ENCODE measurements around the gene COLEC12. TPM values are rescaled to one million over a fixed set of nuclear protein-coding genes. Genes with fewer than 3 reads are reported as not detected.

The COLEC12 gene
- total RNA-seq, 6 donors from 2014 or later: 29.3 to 72.2 (median 47.0) TPM

GRCh38 chr18:340044-340443 lies 160.5 kb downstream of the COLEC12 start:
- TF ChIP-seq POLR2AphosphoS5 (IDR thresholded peaks at IDR 0.05) (no peak), CTCF (IDR thresholded peaks at IDR 0.05) (no peak), EP300 (IDR thresholded peaks at IDR 0.05) (no peak), POLR2A (IDR thresholded peaks at IDR 0.05) (no peak)

DNA sequence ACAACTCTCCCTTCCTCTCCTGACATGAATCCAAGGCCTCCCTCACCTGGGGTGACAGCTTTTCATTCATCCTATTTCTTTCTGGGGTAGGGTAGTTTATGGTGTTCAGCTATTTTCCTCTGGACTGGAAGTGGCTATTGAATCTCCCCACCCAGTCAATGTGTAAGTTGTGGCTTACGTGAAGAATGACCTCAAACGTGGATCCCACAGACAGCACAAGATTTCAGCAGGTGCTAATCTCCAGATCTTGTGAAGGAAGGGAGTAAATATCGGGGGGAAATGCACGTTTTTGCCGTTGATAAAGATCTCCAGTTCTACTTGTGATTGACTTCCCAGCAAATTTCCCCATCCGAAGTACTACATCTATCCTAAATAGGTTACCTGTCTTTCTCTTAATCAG lies 161.3 kb downstream of the COLEC12 start:
- WGBS, 2 donors: 69 to 75% methylated on average over 6 of the region's 6 CpGs

More at GRCh38 chr18:340044-340443, 160.5 kb downstream of the COLEC12 start:
- Histone ChIP-seq H3K27ac (no peak overlapping the region), H3K4me3 (no peak overlapping the region), H3K4me1 (peaks cover 0 to 4% (median 1%) of the 10 kb centered on the region in 4 donors), H3K9me3 (no peaks in the 10 kb centered on the region), H3K27me3 (no peaks in the 10 kb centered on the region), H3K36me3 (no peaks in the 10 kb centered on the region)
- 94 to 95% methylated on average over 9 to 10 of the region's 10 CpGs for WGBS, 2 donors
- DNase-seq (no peak), ATAC-seq (ENCODE audit: low FRiP score in 2 of 2) (no peak)

GRCh38 chr18:336713-337112 lies 163.8 kb downstream of the COLEC12 start:
- Histone ChIP-seq H3K27me3 (no peaks in the 10 kb centered on the region), H3K4me3 (no peak overlapping the region), H3K36me3 (peaks cover 0 to 5% (median 0%) of the 10 kb centered on the region in 4 donors), H3K9me3 (no peaks in the 10 kb centered on the region), H3K4me1 (peaks cover 11 to 14% (median 12%) of the 10 kb centered on the region in 4 donors), H3K27ac (no peak overlapping the region)
- TF ChIP-seq EP300 (IDR thresholded peaks at IDR 0.05) (no peak), POLR2AphosphoS5 (IDR thresholded peaks at IDR 0.05) (no peak), CTCF (IDR thresholded peaks at IDR 0.05) (no peak), POLR2A (IDR thresholded peaks at IDR 0.05) (no peak)
- 67 to 68% methylated on average over 2 of the region's 2 CpGs for WGBS, 2 donors
- DNase-seq: peak in 1 of 2 donors; percentile 31
- ATAC-seq (ENCODE audit: low FRiP score in 2 of 2): peak in 1 of 2 donors; percentile 48

More for the DNA sequence above, 161.3 kb downstream of the COLEC12 start:
- no peak for DNase-seq
- no peak overlapping the region for H3K4me3 ChIP-seq
- ATAC-seq (ENCODE audit: low FRiP score in 2 of 2): no peak
- no peaks in the 10 kb centered on the region for H3K27me3 ChIP-seq
- H3K4me1 ChIP-seq: peaks cover 0 to 4% (median 1%) of the 10 kb centered on the region in 4 donors
- H3K27ac ChIP-seq: no peak overlapping the region
- TF ChIP-seq CTCF (IDR thresholded peaks at IDR 0.05) (no peak), EP300 (IDR thresholded peaks at IDR 0.05) (no peak), POLR2AphosphoS5 (IDR thresholded peaks at IDR 0.05) (no peak), POLR2A (IDR thresholded peaks at IDR 0.05) (no peak)
- H3K36me3 ChIP-seq: peaks cover 0 to 5% (median 0%) of the 10 kb centered on the region in 4 donors
- no peaks in the 10 kb centered on the region for H3K9me3 ChIP-seq

DNA sequence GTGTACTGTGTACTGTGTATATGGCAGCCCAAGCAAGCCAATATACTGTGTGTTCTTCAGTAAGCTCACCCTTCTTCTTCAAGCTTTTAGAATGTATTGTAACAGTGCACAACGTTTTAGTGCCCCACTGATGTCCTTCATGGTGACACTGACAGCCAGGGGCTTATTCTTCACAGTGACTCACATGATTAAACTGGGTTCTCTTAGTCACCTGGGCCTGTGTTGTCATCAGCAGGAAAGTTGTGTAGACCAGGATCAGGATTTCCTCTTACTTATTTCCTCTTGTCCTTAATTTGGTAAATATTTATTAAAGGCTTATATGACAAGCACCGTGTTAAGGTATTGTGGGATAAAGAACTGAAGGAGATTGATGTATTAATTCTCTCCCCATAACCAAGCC lies 164.8 kb downstream of the COLEC12 start:
- no peak for ATAC-seq (ENCODE audit: low FRiP score in 2 of 2)
- no peak for DNase-seq
- Histone ChIP-seq H3K36me3 (peaks cover 0 to 5% (median 0%) of the 10 kb centered on the region in 4 donors), H3K4me1 (peaks cover 11 to 21% (median 15%) of the 10 kb centered on the region in 4 donors), H3K27me3 (no peaks in the 10 kb centered on the region), H3K4me3 (no peak overlapping the region), H3K9me3 (no peaks in the 10 kb centered on the region), H3K27ac (no peak overlapping the region)
- no peak for TF ChIP-seq CTCF (IDR thresholded peaks at IDR 0.05)
- TF ChIP-seq POLR2A (IDR thresholded peaks at IDR 0.05): no peak
- TF ChIP-seq POLR2AphosphoS5 (IDR thresholded peaks at IDR 0.05): no peak
- no peak for TF ChIP-seq EP300 (IDR thresholded peaks at IDR 0.05)
- 30 to 40% methylated on average over 2 of the region's 2 CpGs for WGBS, 2 donors

DNA sequence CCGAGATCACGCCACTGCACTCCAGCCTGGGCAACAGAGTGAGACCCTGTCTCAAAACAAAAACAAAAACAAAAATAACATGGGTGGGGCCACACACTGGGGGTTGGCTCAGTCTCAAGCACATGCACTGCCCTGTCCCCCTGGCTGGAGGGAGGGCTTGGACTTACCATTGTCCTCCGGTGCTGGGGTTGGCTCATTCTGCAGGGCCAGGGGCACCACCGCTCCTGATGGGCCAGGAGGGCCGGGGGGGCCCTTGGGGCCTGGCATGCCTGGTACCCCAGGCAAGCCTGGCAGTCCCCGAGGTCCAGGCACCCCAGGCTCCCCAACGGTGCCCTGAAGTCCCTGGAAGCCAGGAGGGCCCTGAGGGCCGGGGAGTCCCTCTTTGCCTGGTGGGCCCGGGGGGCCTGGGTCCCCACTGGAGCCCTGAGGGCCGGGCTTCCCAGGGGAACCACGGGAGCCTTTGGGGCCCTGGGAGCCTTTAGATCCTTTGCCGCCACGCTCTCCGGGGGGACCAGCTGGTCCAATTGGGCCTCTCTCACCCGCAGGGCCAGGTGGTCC lies 165.8 kb downstream of the COLEC12 start:
- peak in 1 of 2 donors; percentile 60 for DNase-seq
- Histone ChIP-seq H3K27ac (no peak overlapping the region), H3K27me3 (no peaks in the 10 kb centered on the region), H3K4me1 (peaks cover 11 to 21% (median 15%) of the 10 kb centered on the region in 4 donors), H3K9me3 (no peaks in the 10 kb centered on the region), H3K4me3 (no peak overlapping the region), H3K36me3 (peaks cover 0 to 5% (median 0%) of the 10 kb centered on the region in 4 donors)
- WGBS, 2 donors: 95 to 100% methylated on average over 5 to 10 of the region's 15 CpGs
- ATAC-seq (ENCODE audit: low FRiP score in 2 of 2): no peak
- TF ChIP-seq EP300 (IDR thresholded peaks at IDR 0.05): no peak
- no peak for TF ChIP-seq POLR2A (IDR thresholded peaks at IDR 0.05)
- no peak for TF ChIP-seq CTCF (IDR thresholded peaks at IDR 0.05)
- TF ChIP-seq POLR2AphosphoS5 (IDR thresholded peaks at IDR 0.05): no peak
